HK-2 (cell line): ENCODE data around the gene LPAR5.

Experiments used
- DNase-seq: peaks from one replicate; pipeline ENCODE4 v3.0.0-alpha.2; 2018; ENCODE audit not compliant: unreplicated experiment

The LPAR5 gene

DNA sequence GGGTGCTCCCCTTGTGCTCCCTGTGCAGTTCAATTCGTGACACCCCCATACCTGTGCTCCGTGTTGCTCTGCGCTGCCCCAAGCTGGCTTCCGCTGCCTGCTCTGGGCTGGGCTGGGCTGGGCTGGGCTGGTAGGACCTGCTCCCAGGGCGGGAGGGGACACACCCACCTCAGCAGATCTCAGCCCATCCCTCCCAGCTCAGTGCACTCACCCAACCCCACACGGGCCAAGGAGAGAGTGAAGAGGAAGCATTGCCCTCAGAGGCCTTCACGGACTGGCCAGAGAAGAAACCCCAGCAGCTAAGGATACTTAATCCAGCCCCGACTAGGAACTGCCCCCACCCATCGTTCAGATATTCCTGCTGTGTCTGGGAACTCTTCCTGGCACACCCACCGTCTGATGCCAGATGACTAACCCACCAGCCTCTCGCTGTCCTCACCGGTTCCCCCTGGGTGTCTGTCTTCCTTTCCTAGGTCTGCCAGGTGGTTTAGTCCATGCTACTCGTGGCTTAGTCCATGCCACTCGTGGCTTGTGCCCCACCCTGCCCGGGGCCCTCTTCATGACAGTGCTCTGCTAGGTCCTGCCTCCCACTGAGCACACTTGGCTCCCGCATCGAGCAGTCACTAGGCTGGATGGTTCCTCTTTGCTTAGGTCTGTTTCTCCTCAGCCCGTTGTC, at the start of gene LPAR5:
TSS of gene LPAR5 (minus strand) at position 104 of the 676 bp plus-strand sequence. CDS start 14,711 bp downstream, outside the sequence.
- peak; percentile 41 for DNase-seq

- DNase-seq: no peak
Measured at GRCh38 chr12:6684609-6685008, 48.9 kb upstream of the LPAR5 start.

DNA sequence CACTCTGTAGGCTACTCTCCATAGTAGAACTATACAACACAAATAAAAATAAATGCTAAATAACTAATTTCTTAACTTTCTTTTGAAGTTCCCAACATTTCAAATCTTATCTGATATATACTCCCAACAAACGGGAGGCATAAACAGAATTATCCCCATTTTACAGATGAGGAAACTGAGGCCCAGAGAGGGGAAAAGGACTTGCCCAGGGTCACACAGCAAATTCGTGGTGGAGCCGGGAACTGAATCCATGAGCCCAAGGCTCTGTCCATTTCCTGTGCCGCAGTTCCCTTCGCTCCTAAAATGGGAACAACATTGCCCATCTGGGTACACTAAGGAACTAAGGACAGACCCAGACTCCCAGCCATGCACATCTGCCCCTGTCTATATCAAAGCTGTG, 41.2 kb upstream of the LPAR5 start:
- no peak for DNase-seq

GRCh38 chr12:6672143-6672542, 36.4 kb upstream of the LPAR5 start:
- no peak for DNase-seq

DNA sequence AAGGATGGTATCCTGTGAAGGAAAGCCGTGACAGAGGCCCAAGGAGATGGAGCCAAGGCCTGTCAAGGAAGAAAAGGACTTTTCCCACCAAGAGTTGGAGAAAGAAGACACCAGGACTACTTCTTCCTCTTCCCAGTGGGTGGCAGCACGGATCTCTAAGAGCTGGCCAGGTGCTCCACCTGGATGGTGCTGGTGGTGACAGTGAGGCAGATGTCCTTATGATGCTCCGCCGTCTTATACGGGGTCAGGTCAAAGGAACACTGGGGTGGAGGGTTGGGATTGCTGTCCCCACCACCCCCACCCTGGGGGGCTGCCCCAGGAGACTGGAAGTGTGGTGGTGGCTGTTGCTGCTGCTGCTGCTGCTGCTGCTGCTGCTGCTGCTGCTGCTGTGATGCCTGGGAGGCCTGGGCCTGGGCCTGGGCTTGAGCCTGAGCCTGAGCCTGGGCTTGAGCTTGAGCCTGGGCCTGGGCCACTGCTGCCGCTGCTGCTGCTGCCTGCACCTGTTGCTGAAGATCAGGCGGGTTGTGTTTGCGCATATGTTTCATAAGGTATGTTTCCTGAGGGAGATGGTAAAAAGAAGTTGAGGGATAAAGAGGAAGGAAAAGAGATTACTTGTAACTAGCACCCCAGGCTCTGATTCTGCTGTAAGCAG, 31.9 kb upstream of the LPAR5 start:
- no peak for DNase-seq

DNA sequence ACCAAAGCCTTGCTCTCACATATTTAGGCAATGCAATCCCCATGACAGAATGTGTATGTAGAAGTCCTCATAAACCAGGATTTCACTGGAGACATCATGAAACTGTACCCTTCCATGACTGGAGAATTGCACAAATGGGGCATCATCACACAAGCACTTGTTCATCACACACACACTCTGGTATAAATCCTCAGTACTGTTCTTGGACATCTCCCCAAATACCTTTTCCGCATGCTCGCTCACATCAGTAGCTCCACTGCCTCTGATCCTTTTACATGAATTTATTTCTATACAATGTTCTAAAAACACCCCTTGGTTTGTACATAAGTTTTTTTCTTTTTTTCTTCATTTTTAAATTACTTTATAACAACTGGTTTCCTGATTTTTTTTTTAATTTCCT, 30.5 kb upstream of the LPAR5 start:
- DNase-seq: no peak

- no peak for DNase-seq
Measured at GRCh38 chr12:6664902-6665301, 29.1 kb upstream of the LPAR5 start.

DNA sequence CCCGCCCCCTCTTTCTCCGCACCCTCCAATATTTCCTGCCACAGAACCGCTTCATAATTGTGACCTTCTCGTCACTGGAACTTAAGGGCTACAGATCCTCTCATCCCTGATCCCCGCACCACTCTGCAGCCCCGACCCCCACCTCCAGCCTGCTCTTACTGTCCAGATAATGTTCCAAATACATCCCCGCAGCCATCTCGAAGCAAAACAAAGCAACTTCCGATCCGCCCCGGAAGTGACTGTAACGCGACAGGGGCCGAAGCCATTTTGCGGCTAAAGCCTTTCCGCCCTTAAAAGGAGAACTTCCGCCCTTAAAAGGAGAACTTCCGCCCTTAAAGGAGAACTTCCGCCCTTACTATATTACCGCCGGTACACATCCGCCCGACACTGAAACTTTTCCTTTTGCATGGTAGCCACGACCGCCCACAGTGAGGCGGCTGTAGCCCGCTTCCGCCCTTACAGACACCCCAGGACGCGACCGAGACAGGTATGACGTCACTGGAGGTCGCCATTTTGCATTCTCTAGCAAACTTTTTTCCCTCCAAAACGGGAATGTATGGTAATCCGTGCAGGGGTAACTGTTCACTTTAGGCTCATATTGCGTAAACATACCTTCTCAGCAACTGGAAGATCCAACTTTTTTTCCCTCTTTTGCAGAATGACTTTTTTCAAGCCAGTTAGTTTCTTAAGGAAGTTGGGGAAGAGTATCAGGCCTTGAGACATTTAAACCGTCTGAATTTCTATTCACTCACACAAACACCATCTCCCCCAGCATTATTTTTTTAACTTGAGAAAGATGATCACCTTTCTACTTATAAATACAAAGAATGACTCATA, 27.4 kb upstream of the LPAR5 start, which contains the start of gene ING4:
TSS of gene ING4 (minus strand) at position 214 of the 837 bp plus-strand sequence. CDS start at position 196, 18 bp downstream.
- DNase-seq: peak; percentile 95

DNA sequence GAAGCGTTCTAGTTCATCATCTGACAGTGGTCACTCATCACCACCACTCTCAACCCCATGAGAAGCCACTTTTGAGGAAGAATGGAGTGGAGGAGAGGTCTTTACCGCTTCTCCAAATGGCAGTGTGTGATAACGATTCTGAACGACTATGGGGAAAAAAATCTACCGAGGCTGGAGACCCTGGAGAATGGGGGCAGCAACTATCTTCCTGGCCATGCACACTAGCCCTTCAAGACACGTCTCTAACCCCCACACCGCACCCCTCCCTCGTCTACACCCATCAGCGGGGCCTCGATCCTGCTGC, 26.8 kb upstream of the LPAR5 start:
- DNase-seq: no peak

DNA sequence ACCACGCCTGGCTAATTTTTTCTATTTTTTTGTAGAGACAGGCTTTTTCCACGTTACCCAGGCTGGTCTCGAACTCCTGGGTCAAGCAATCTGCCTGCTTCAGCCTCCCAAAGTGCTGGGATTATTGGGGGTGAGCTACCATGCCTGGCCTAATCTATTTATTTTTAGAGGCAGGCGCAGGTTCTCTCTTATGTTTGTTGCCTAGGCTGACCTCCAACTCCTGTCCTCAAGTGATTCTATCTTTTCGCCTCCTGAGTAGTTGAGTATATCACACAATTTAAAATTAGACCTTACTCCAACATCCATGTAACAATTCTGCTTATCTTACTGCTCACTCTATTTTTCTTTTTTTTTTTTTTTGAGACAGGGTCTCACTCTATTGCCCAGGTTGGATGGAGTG, 18.2 kb upstream of the LPAR5 start:
- DNase-seq: no peak

- no peak for DNase-seq
Measured at GRCh38 chr12:6653342-6653741, 17.6 kb upstream of the LPAR5 start.

GRCh38 chr12:6652391-6652790, 16.6 kb upstream of the LPAR5 start:
- no peak for DNase-seq

DNA sequence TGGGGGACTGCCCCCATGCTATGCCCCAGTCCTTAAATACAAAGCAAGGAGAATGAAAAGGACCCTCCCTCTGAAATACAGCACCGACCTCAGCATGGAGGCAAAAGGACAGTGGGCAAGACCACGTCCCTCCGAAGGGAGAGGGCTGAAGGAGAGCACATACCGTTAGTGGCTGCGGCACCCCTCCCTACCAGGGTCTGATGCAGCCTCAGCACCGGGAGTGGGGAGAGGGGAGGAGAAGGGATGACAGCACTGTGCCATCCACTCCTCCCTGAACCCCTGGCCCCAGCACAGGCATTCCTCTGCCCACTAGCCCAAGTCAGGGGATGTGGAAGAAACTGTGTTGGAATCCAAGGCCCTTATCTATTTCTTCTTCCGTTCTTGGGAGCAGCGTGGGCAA, 15.1 kb upstream of the LPAR5 start:
- no peak for DNase-seq

DNA sequence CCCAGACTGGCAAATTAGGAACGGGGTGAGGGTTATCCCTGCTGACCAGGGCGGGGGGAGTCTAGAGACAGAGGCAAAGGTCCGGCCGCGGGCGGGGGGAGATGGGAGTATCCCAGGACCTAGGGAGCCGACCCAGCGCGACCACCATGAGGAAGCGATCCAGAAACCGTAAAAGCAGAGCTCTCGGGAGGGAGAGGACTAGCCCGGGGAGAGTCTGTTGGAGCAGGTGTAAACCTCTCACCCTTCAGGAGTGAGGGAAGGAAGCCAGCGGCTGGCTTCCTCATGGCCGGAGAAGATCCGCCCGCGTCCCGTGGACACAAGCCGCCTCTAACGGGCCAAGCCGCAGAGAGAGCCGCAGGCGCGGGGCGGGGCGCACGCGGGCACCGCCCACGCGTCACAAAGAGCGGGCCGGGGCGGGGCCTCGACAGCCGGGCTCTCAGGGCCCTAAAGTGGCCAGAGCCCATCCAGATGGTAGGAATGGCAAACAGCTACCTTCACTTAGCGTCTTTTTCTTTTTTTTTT, 11.4 kb upstream of the LPAR5 start, which contains the start of gene ACRBP:
TSS of gene ACRBP (minus strand) at position 350 of the 522 bp plus-strand sequence. CDS start at position 284, 66 bp downstream.
- DNase-seq: no peak

DNA sequence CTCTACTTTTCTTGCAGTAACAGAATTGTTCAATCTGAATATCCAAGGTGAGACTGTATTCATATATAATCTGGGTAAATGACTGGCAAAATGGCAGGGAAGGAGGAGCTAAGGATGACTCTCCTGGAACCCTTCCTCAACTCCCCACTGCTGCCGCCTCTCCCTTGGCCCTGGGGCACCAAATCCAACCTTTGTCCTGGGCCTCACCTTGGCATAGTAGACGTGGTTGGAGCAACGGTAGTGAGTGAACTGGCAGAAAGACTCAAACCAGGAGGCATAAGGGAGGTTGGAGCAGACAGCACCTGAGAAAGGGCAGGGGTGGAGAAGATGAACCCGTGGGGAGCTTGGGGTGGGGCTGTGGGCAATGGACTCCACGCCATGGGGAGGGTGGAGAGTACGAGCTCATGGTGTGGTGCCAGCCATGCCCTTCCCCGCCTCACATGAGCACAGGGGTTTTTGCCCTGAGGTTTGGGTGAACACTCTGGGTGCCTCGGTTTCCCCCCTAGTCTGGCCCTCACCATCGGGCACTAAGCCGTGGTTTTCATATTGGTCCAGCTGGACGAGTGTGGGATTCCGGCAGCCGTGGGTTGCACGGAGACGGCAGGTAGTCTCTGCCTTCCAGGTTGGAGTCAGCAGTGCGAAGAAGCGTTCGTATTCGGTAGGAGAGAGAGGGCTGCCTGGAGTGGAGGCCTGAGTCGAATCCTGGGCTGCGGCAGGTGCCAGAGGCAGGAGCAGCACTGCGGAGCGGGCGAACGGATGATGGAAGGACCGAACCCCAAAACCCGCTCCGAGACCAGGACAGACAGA, 10.7 kb upstream of the LPAR5 start:
- no peak for DNase-seq

- no peak for DNase-seq
Measured at GRCh38 chr12:6644903-6645302, 9.1 kb upstream of the LPAR5 start.

DNA sequence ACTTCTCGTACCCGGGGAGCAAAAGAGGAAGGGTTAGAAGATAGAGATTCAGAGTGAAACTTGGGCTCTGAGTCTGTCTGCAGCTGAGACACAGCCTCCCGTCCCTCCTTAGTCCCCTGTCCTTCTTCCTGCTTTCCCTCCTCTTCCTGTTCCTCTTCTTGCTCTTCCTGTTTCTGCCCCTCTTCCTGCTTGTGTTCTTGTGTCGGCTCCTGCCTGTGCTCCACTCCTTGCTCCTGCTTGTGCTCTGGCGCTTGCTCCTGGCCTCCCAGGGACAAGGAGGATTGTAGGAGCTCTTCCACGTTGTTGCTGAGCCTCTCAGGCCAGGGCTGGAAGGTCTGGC, 8.5 kb upstream of the LPAR5 start:
- DNase-seq: no peak

DNA sequence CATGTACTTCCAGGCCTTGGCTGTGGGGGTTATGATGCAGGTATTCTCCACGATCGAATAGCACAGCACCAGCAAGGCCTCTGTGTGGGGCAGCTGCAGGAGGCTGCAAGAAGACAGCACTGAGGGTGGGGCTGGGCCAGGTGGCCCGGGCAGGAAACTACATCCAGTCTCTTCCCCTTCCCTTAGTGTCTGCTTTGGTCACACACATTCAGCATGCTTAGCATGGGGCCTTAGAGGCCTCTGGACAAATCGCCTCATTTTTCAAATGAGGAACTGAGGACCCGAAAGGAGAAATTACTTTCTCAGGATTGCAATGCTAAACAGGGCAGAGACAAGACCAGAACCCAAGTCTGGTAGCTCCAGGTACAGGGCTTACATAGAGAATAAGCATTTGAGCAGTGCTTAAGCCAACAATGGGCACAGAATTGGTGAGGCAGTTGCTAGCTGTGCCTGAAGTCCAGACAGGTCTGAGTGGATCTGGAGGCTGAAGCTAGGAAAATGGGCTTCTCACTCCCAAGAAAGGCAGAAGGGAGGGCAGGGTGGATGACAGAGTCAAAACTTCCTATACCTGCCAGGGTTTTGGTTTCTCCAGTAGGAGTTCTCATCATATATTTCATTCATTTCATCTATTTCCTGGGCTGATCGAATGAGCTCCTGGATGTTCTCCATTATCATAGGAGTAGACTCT, 8.0 kb upstream of the LPAR5 start:
- no peak for DNase-seq

GRCh38 chr12:6641131-6641530, 5.4 kb upstream of the LPAR5 start:
- DNase-seq: no peak

DNA sequence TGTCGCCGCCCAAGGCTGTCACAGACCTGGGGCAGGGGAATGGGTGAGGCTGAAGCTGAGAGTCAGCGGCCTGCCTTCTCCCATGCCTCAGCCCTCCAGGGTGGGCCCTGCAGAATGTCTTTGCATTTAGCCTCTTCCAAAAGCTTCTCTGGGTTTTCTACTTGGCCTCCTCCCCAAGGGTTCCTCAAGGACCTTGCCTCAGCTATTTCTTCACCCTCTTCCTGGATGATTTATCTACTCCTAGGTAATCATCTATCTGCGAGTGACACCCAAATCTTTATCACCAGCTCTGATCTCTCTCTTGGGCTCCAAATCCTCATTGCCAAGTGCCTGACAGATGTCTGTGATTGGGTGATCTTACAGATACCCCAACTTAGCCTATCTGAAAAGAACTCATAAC, 4.7 kb upstream of the LPAR5 start:
- no peak for DNase-seq

- DNase-seq: no peak
Measured at GRCh38 chr12:6639151-6639801, 3.5 kb upstream of the LPAR5 start.
